Muscle of back (tissue), 11 donors: ENCODE results near the gene UBE2B. TPM values are rescaled to one million over a fixed set of nuclear protein-coding genes. Genes with fewer than 3 reads are reported as not detected.

Source experiments
- DNase-seq, 3 donors: peaks; one replicate each; pipeline versions ENCODE4 v3.0.0 to v3.0.0-alpha.2; 2013
- polyA plus RNA-seq, 10 donors: library from polyadenylated mRNA; unstranded; fragments of 120-200 nt; gene quantifications; one replicate each; pipeline ENCODE4 v1.2.1, GENCODE V29; 2013; ENCODE audit not compliant: insufficient read length in 10 of 10

The UBE2B gene
- polyA plus RNA-seq, 10 donors = 152 to 190 (median 166) TPM

DNA sequence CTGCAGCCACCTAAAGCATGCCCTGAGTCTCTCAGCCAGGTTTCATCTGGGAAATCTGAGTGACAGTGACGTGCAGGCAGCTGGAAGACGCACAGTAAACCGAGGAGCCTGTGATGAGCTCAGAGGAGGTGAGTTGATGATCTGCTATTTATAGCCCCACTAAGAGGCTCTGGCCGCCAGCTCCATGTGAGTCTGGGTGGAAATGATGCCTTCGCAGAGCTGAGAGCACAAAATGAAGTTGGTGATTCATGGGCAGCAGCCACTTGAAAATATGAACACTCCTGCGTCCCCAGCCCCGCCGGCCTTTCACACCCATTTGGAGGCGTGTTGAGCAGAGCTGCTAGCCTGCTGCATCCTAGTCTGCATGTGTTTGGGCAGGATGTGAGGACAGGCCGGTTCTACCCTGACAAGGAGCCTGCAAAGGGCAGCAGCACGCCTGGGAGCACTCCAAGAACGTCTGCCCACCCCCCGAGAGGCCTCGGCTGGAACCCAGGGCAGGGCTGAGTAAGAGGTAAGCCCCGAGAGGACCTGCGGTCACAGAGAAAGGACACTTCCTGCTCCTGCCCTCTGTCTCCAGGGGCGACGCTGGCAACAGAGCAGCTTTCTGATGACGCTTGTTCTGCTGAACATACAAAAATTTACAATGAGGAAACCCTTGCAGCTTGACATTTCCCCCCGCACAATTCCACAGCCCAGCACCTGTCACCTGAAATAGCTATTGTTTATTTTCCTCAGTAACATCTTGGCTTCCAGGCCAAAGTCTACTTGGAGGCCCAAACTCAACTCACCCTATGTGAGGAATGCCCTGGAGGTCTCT lies 65.4 kb downstream of the UBE2B start:
- peak; percentile 49 to 80 (median 61) for DNase-seq

DNA sequence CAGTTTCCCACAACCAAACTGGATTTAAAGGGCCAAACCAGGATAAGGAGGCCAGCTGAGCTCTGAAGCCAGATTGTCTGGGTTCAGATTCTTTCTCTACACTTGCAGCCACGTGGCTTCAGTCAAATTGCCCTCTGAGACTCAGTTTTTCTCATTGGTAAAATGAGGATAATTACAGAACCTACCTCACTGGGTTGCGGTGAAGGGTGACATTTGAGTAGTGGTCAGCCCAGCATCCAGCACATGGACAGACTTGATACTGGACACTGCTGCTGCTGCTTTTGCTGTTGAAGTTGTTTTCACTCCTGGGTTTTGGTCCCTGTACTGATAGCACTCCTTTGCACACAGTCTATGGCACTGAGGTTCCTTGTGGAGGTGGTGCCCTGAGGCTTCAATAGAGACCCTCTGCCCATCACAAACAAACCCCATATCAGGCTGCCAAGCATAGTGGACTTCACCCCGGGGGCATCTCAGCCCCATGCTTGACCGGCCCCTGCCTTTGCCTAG lies 66.0 kb downstream of the UBE2B start:
- no peak for DNase-seq

DNA sequence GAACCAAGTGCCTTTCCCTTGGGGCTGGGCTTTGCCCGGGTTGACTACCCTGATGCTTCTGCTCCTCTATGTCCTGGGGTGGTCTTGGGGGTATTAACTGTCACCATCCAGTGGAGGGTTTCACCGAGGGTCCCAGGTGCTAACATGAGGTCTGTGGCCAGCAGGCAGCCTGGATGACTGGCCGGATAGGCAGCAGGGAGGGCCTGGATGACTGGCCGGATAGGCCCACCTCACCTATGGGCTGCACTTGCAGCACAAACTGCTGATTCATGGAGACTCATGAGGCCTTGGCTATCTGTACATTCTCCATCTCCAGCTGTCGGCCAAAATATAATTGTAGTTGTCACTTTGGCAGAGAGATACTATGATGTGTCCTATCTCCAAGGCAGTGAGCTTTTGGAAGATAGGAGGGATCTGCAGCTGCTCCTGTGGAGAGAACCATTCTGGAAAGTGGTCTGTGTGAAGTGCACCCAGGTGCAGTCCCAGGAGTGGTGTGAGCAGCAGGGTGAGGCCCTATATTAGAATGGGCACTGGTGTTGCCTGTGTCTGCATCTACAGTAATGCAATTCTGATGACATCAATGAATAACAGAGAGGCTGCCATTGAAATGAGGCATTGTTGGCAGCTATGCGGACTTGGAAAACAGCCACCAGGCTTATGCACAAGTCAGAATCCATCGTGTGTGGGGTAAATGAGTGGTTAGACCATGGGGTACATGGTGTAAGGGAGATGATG lies 66.6 kb downstream of the UBE2B start:
- DNase-seq = peak; percentile 21 to 49 (median 38)

DNA sequence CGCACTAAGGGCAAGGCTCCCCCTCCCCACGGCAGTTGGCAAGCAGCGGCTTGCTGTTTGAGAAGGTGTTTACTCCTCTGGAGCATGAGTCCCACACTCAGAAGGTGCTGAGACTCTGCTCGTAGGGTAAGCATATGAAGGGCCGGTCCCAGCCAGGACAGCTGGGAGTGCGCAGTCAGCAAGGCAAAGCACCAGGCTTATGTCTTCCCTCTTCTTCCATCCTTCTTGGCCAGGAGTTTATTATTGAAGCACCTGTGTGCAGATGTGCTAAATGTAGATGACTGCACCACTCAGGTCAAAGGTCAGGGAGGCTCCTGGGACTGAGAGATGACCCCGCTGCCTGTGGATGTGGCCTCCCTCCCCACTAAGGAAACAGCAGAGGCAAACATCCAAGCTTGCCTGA lies 67.4 kb downstream of the UBE2B start:
- no peak for DNase-seq

DNA sequence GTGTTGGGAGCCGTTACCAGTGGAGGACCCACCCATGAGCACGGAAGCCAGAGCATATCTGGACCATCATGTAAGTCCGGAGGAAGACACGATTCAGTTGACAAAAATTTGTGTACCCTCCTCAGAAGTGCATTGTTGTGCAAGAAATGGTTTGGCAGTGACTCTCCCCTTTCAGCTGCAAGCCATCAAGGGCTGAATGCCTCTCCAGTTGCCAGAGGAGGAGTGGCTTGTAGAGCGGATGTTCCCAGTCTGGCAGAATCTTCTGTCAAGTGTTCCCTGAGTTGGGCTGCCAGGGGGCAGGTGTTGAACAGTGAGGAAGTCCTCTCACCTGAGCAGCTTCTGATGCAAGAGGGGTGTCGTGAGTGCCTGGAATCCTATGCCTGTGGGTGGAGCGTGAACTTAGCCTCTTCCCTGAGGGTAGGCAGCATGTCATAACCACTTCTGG lies 67.9 kb downstream of the UBE2B start:
- DNase-seq = peak; percentile 72 to 88 (median 83)

DNA sequence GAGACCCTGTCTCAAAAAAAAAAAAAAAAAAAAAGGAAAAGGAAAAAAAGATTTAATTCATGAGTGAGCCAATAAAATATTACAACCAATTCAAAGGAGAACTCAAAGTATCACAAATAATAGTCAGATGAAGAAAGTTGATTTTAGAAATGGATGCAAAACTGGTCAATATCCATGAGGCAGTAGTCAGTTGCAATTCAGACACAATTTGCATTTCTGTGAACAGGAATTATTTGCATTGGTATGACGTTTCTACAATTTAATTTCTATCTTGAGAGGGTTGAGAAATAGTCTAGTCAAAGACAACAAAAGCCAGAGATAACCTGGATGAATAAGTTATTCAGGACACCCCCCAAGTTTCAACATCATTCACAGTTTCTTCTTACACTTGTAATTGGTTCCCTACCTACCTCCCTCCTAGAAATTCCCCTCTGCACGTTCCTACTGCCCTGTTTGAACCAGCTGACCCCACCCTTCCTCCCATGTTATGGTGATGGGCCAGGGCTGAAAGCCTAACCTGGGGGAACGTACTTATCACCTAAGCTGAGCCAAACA lies 68.9 kb downstream of the UBE2B start:
- no peak for DNase-seq

Other genes starting within 250 kb of the UBE2B start
- gene SKP1, start 194.6 kb upstream of the UBE2B start, polyA plus RNA-seq = 100 to 1,000 TPM; 378 to 456 (median 405) TPM
- gene PPP2CA, start 145.5 kb upstream of the UBE2B start, polyA plus RNA-seq = 100 to 1,000 TPM; 113 to 134 (median 125) TPM
- 1 to 10 TPM; 2.4 to 5.0 (median 4.2) TPM for gene CDKL3, start 4.4 kb upstream of the UBE2B start, polyA plus RNA-seq
- 10 to 100 TPM; 20.9 to 29.7 (median 25.7) TPM for gene CDKN2AIPNL, start 40.3 kb downstream of the UBE2B start, polyA plus RNA-seq
- 1 to 10 TPM in 8 of 10 donors, under 1 TPM in 2; 0.70 to 3.9 (median 1.5) TPM for gene JADE2, start 154.1 kb downstream of the UBE2B start, polyA plus RNA-seq